K562 (cell line): ENCODE results near the gene KLK11. TPM values are rescaled to one million over a fixed set of nuclear protein-coding genes. Genes with fewer than 3 reads are reported as not detected.

Experiments used
- CBFA2T3 ChIP-seq: fragments of 450-650 bp; IDR thresholded peaks from 2 replicates; pipeline ENCODE4 v1.6.1; 2017
- EGR1 ChIP-seq: fragments of 450-650 bp; conservative IDR thresholded peaks from 2 replicates; pipeline ENCODE4 v1.6.1; 2017; ENCODE audit warnings: mild to moderate bottlenecking
- HDGF ChIP-seq: fragments of 450-650 bp; IDR thresholded peaks from 2 replicates; pipeline ENCODE4 v1.6.1; 2016
- MIER1 ChIP-seq: fragments of 450-650 bp; IDR thresholded peaks from 2 replicates; pipeline ENCODE4 v1.6.1; 2016; ENCODE audit warnings: antibody characterized with exemption, mild to moderate bottlenecking, low read depth
- MTA1 ChIP-seq: fragments of 450-650 bp; IDR thresholded peaks from 2 replicates; pipeline ENCODE4 v1.6.1; 2017; ENCODE audit warnings: borderline replicate concordance
- NCOR1 ChIP-seq: fragments of 450-650 bp; IDR thresholded peaks from 2 replicates; pipeline ENCODE4 v1.6.1; 2016; ENCODE audit warnings: mild to moderate bottlenecking, moderate library complexity
- PRDM10 ChIP-seq: fragments of 450-650 bp; IDR thresholded peaks from 2 replicates; pipeline ENCODE4 v1.6.1; 2018; ENCODE audit not compliant: partially characterized antibody
- RB1 ChIP-seq: fragments of 450-650 bp; IDR thresholded peaks from 2 replicates; pipeline ENCODE4 v1.6.1; 2017; ENCODE audit warnings: low read depth, mild to moderate bottlenecking
- ZNF175 ChIP-seq: fragments of 200-800 bp; sonication (Bioruptor generic); IDR thresholded peaks from 2 replicates; pipeline ENCODE4 v1.6.1; 2016; ENCODE audit warnings: low read depth, mild to moderate bottlenecking, missing genetic modification characterization, missing compliant biosample characterization
- polyA plus RNA-seq, 8 experiments: library from polyadenylated mRNA; depleted of rRNA in 4 of 8; stranded (reverse) in 5 of 8; unstranded in 3 of 8; fragments of >200 nt; fragmentation: Nextera tagmentation in 2 of 8; fragmentation: Illumina TruSeq in 1 of 8; extraction: Ambion mirVana in 2 of 8; extraction: Trizol in 1 of 8; gene quantifications; 2 replicates each; pipeline versions ENCODE4 v1.2.1 to v1.2.3, GENCODE V29; 2011 to 2014; ENCODE audit warnings: inconsistent platforms in 1 of 8, missing spikeins in 1 of 8
- total RNA-seq, 7 experiments: library from RNA; depleted of rRNA in 6 of 7; stranded (reverse); fragments of >200 nt in 6 of 7; fragmentation: Illumina TruSeq in 2 of 7; extraction: Trizol in 2 of 7; gene quantifications; 2 replicates each; pipeline versions ENCODE4 v1.2.1 to v1.2.3, GENCODE V29; 2011 to 2021; ENCODE audit warnings: low replicate concordance in 1 of 7

Gene KLK11
- total and polyA plus RNA-seq, 9 of the 15 experiments (the other 6 are each of a cell fraction or from before 2014, with no cell fraction given) = not detected

GRCh38 chr19:51070334-51071094, 44.1 kb upstream of the KLK11 start (continued):
- TF ChIP-seq PRDM10 (peak; percentile 11), ZNF175 (CRISPR knock-in tag) (no peak), RB1 (no peak), MTA1 (no peak), NCOR1 (no peak), EGR1 (no peak), MIER1 (no peak), CBFA2T3 (peak; percentile 75), HDGF (no peak)
